ENCODE results near the gene RNLS.
"Not testable (repeated sequence)": the region's sequence is repeated elsewhere in the genome, so short reads cannot be mapped to it uniquely, and the experiment has no call there.

RNLS gene

DNA sequence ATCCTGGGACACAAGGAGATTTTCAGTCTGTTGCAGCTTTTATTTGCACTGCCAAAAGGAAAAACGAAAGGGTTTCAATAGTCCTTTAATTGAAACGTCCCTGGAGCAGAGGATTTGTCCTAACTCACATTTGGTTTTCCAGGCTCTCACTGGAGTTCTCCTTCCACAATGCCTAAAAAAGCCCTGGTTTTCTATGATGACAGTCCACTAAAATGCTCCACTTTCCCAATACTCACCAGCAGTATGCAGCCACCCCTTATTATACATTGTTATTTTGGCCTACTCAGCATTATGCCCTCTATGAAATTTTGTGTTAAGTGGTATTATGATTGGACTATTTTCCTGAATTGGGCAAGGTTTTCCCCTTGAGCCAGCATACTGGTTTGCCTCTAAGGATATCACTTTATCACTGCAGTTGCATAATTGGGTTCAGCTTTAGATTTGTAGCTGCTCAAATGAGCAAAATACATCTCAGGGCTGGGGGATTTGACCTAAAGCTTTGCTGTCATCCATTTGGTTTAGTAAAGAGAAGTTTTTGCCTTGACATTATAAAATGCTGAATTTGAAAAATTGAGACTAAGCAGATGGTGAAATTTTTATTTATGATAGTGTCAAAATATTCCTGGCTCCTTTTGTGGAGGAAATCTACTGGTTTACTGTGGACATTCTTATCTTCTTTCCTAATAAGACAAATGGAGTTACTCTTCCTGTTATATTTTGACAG lies 239.2 kb downstream of the RNLS start:
- DNase-seq (ENCODE audit: low spot score), result no peak

DNA sequence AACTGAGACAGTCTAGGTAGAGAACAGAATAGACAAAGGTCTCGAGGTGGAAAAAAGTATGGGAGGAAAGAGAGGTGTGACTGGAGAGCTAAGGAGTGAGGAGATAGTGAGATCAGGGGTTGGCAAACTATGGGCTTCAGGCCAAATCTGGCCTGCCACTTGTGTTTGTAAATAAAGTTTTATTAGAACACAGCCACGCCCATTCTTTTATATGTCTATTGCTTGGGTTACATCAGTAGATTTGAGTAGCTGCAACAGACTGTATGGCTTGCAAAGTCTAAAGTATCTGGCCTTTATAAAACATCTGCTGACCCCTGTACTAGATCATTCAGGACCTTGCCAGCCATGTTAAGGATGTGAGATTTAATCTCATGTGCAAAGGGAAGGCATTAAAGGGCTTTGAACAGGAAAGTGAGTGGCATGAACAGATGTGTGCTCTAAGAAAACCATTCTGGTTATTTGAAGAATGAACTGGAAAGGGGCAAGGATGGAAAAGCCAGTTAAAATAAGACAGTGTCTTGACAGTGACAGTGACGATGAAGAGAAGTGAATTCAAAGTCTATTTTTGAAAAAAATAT lies 240.3 kb downstream of the RNLS start:
- no peak for DNase-seq (ENCODE audit: low spot score)

- DNase-seq (ENCODE audit: low spot score), result no peak
Measured at GRCh38 chr10:88337134-88337533, 246.0 kb downstream of the RNLS start.

- no peak for DNase-seq (ENCODE audit: low spot score)
Measured at GRCh38 chr10:88336334-88336733, 246.8 kb downstream of the RNLS start.

- no peak for DNase-seq (ENCODE audit: low spot score)
Measured at GRCh38 chr10:88333248-88333630, 249.9 kb downstream of the RNLS start.

GRCh38 chr10:88332503-88333247 lies 250.4 kb downstream of the RNLS start:
- no peak for DNase-seq (ENCODE audit: low spot score)

GRCh38 chr10:88330174-88330573 lies 252.9 kb downstream of the RNLS start:
- DNase-seq (ENCODE audit: low spot score), result no peak

DNA sequence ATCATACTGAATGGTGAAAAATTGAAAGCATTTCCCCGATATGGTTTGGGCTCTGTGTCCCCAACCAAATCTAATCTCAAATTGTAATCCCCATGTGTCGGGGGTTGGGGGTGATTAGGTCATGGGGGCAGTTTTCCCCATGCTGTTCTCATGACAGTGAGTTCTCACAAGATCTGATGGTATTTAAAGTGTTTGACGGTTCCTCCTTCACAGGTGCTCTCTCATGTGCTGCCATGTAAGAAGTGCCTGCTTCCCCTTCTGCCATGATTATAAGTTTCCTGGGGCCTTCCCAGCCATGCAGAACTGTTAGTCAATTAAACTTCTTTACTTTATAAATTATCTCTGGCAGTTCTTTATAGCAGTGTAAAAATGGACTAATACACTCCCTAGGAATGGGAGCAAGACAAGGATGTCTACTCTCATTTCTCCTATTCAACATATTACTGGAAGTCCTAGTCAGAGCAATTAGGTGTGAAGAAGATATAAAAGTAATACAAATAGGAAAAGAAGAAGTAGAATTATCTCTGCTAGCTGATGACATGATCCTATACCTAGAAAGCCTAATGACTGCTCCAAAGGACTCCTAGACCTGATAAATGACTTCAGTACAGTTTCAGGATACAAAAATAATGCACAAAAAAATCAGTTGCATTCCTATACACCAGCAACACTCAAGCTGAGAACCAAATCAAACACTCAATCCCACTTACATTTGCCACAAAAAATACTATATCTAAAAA lies 260.6 kb downstream of the RNLS start:
- DNase-seq (ENCODE audit: low spot score), result no peak

GRCh38 chr10:88319960-88320517 lies 263.1 kb downstream of the RNLS start:
- DNase-seq (ENCODE audit: low spot score), result no peak

- DNase-seq (ENCODE audit: low spot score), result no peak
Measured at GRCh38 chr10:88318803-88319202, 264.3 kb downstream of the RNLS start.

GRCh38 chr10:88317099-88317498 lies 266.0 kb downstream of the RNLS start:
- DNase-seq (ENCODE audit: low spot score), result no peak

GRCh38 chr10:88316292-88316861 lies 266.7 kb downstream of the RNLS start:
- DNase-seq (ENCODE audit: low spot score), result no peak

DNA sequence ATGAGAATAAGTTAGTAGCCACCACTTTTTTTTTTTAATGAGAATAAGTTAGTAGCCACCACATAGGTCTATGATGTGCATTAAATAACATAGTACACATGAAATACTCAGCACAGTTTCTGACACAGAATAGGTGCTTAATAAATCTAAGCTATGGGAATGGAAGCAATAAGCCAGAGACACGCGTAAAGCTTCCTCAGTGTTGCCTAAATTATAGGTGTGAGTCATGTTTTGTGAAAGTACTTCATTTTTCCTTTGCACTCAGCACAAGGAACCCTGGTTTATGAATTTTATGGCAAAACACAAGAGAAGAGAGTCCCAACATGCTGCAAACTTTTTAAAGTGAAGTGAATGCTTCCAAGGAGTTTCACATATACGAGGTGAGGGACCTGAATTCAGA lies 267.4 kb downstream of the RNLS start:
- no peak for DNase-seq (ENCODE audit: low spot score)

GRCh38 chr10:88314362-88314761 lies 268.8 kb downstream of the RNLS start:
- DNase-seq (ENCODE audit: low spot score), result no peak

- DNase-seq (ENCODE audit: low spot score), result no peak
Measured at GRCh38 chr10:88313878-88314277, 269.2 kb downstream of the RNLS start.

- no peak for DNase-seq (ENCODE audit: low spot score)
Measured at GRCh38 chr10:88312855-88313254, 270.3 kb downstream of the RNLS start.

DNA sequence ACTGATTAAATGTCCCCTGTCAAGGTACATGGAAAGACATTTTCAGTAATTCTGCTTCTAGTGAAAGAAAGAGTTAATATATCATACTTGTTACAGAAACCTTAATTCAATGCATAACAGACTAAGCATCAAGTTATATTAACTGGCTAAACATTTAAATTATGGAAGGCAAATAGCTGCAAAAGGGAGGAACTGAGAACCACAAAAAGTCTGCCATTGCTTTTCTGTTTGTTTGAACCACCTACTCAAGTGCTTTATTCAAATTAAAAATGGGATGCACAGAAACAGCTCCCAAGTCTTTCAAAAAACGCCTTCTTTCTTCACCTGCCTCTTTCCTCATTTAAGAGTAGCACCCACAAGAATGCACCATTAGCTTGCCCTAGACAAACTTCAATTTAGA lies 271.9 kb downstream of the RNLS start:
- no peak for DNase-seq (ENCODE audit: low spot score)

GRCh38 chr10:88309365-88309764 lies 273.8 kb downstream of the RNLS start:
- DNase-seq (ENCODE audit: low spot score), result no peak

DNA sequence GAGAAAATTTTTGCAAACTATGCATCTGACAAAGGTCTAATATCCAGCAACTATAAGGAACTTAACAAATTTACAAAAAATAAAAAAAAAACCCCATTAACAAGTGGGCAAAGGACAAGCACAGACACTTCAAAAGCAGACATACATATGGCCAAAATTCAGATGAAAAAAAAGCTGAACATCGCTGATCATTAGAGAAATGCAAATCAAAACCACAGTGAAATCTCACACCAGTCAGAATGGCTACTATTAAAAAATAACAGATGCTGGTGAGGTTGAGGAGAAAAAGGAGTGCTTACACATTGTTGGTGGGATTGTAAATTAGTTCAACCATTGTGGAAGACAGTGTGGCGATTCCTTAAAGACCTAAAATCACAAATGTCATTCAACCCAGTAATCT lies 274.8 kb downstream of the RNLS start:
- DNase-seq (ENCODE audit: low spot score), result not testable (repeated sequence)

- DNase-seq (ENCODE audit: low spot score), result no peak
Measured at GRCh38 chr10:88299787-88300186, 283.3 kb downstream of the RNLS start.

GRCh38 chr10:88297103-88297502 lies 286.0 kb downstream of the RNLS start:
- no peak for DNase-seq (ENCODE audit: low spot score)

DNA sequence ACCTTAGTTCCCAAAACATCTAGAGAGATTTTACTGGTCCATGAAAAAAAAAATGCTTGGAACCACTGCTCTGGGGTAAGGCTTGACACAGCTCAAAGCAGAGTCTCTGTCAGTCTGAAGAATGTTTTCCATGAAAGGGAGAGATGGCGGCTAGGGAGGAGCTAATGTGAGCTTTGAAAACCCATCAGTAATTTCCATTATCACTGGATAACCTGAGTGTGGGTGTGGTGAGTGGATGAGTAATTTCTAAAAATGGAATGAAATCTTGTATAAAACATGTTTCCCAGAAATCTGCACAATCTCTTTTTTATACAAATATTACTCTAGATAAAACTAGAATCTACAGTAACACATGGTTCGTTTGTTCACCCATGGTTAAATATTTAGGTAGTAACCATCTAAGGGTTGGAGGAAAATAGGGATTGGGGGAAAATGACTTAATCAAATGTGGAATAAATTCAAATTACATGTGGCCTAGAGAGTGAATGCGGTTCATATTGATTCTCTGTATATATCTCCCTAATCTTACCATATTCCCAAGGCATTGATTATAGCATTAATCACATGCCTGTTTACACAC lies 289.4 kb downstream of the RNLS start:
- no peak for DNase-seq (ENCODE audit: low spot score)
